Measurements from ENCODE around the gene AAMDC.
A peak's percentile ranks its signal among the peaks of the same experiment; 100 is the strongest.
"Not testable (repeated sequence)": the region's sequence is repeated elsewhere in the genome, so short reads cannot be mapped to it uniquely, and the experiment has no call there.

The AAMDC gene

DNA sequence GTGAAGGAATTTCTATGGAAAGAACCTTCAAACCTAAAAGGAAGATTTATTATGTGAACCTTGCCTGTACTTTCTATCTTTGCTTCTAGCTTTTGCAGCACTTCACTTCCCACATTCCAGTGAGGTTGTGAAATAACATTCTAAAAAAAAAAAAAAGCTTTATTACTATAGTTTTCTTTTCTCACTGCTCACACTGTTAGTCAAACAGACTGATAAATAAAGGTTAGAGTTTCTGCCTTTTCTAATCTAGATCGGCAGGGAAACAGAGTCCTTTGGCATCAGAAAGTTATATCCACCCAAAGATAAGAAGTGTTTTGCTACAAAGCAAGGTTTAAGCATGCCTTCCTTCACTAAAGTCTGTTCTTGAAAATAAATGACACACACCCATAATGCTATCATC is 2.8 kb downstream of the AAMDC start:
- DNase-seq (ENCODE audit: low read depth, low spot score), result no peak
- Histone ChIP-seq H3K9ac (ENCODE audit: insufficient read length) (peak overlapping the region; percentile 38), H3K36me3 (ENCODE audit: insufficient read depth, low read length) (no peaks in the 10 kb centered on the region), H3K27ac (peak overlapping the region; percentile 21; the same call in 1 of the 2 replicates), H3K4me3 (peak overlapping the region; percentile 2; the same call in 1 of the 2 replicates), H3K9me3 (ENCODE audit: low read depth, low read length) (no peaks in the 10 kb centered on the region)
- no peak for TF ChIP-seq POLR2AphosphoS5 (IDR thresholded peaks at IDR 0.05; ENCODE audit: borderline replicate concordance, low read depth, low read length)
- TF ChIP-seq EZH2 (IDR thresholded peaks at IDR 0.05), result no peak
- no peak for TF ChIP-seq FOXP2 (optimal IDR thresholded peaks at IDR 0.05; ENCODE audit: control extremely low read depth, extremely low read length, insufficient read depth)

DNA sequence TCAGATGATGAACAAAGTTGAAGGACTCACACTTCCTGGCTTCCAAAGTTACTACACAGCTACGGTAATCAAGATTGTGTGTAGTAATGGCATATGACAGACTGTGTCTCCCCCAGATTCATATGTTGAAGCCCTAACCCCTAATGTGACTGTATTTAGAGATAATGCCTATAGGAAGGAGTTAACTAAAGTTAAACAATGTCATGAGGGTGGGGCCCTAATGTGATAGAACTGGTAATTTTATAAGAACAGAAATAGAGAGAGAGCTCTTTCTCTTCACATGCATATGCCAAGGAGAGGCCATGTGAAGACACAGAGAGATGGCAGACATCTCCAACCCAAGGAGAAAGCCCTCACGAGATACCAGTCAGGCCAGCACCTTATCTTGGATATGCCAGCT is 8.0 kb downstream of the AAMDC start:
- H3K27ac ChIP-seq, result no peak overlapping the region
- TF ChIP-seq EZH2 (IDR thresholded peaks at IDR 0.05), result no peak
- no peak for TF ChIP-seq FOXP2 (optimal IDR thresholded peaks at IDR 0.05; ENCODE audit: control extremely low read depth, extremely low read length, insufficient read depth)
- no peak for TF ChIP-seq POLR2AphosphoS5 (IDR thresholded peaks at IDR 0.05; ENCODE audit: borderline replicate concordance, low read depth, low read length)

DNA sequence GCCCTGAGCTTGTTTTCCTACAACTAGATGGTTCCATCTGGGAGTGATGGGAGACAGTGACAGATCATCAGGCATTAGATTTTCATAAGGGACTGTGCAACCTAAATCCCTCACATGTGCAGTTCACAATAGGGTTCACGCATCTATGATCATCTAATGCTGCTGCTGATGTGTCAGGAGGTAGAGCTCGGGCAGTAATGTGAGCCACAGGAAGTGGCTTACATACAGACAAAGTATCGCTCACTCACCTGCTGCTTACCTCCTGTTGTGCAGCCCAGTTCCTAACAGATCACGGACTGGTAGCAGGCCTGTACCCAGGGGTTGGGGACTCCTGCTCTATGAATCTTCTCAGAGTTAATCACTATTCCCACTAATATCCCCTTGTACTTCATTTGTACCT is 12.4 kb downstream of the AAMDC start:
- Histone ChIP-seq H3K27ac (no peak overlapping the region), H3K4me3 (no peak overlapping the region), H3K36me3 (ENCODE audit: insufficient read depth, low read length) (no peaks in the 10 kb centered on the region), H3K9ac (ENCODE audit: insufficient read length) (no peak overlapping the region), H3K9me3 (ENCODE audit: low read depth, low read length) (no peaks in the 10 kb centered on the region)
- DNase-seq (ENCODE audit: low read depth, low spot score), result no peak
- no peak for TF ChIP-seq EZH2 (IDR thresholded peaks at IDR 0.05)
- TF ChIP-seq FOXP2 (optimal IDR thresholded peaks at IDR 0.05; ENCODE audit: control extremely low read depth, extremely low read length, insufficient read depth), result no peak
- TF ChIP-seq POLR2AphosphoS5 (IDR thresholded peaks at IDR 0.05; ENCODE audit: borderline replicate concordance, low read depth, low read length), result no peak

More for the DNA sequence above, 8.0 kb downstream of the AAMDC start:
- DNase-seq (ENCODE audit: low read depth, low spot score), result no peak
- no peaks in the 10 kb centered on the region for H3K36me3 ChIP-seq (ENCODE audit: insufficient read depth, low read length)
- no peak overlapping the region for H3K9ac ChIP-seq (ENCODE audit: insufficient read length)
- no peak overlapping the region for H3K4me3 ChIP-seq
- H3K9me3 ChIP-seq (ENCODE audit: low read depth, low read length), result no peaks in the 10 kb centered on the region

- Histone ChIP-seq H3K36me3 (ENCODE audit: insufficient read depth, low read length) (peaks cover 6% of the 10 kb centered on the region), H3K4me3 (no peak overlapping the region), H3K9ac (ENCODE audit: insufficient read length) (no peak overlapping the region), H3K27ac (no peak overlapping the region), H3K9me3 (ENCODE audit: low read depth, low read length) (no peaks in the 10 kb centered on the region)
- TF ChIP-seq POLR2AphosphoS5 (IDR thresholded peaks at IDR 0.05; ENCODE audit: borderline replicate concordance, low read depth, low read length), result no peak
- no peak for TF ChIP-seq FOXP2 (optimal IDR thresholded peaks at IDR 0.05; ENCODE audit: control extremely low read depth, extremely low read length, insufficient read depth)
- TF ChIP-seq EZH2 (IDR thresholded peaks at IDR 0.05), result no peak
- DNase-seq (ENCODE audit: low read depth, low spot score), result no peak
These were observed 21.6 kb downstream of the AAMDC start for GRCh38 chr11:77842441-77843121.

DNA sequence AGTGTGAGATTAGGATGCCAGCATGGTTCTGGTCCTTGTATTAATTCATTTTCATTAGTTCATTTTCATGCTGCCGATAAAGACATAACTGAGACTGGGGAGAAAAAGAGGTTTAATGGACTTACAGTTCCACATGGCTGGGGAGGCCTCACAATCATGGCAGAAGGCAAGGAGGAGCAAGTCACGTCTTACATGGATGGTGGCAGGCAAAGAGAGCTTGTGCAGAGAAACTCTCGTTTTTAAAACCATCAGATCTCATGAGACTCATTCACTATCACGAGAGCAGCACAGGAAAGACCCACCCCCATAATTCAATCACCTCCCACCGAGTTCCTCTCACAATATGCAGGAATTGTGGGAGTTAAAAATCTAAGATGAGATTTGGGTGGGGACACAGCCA is 22.8 kb downstream of the AAMDC start:
- not testable (repeated sequence) for H3K9me3 ChIP-seq (ENCODE audit: low read depth, low read length); H3K9ac ChIP-seq (ENCODE audit: insufficient read length); H3K27ac ChIP-seq; H3K36me3 ChIP-seq (ENCODE audit: insufficient read depth, low read length); H3K4me3 ChIP-seq; DNase-seq (ENCODE audit: low read depth, low spot score)

GRCh38 chr11:77851503-77851902 is 30.6 kb downstream of the AAMDC start:
- TF ChIP-seq EZH2 (IDR thresholded peaks at IDR 0.05), result no peak
- H3K36me3 ChIP-seq (ENCODE audit: insufficient read depth, low read length), result peaks cover 5% of the 10 kb centered on the region; the same call in 1 of the 2 replicates

DNA sequence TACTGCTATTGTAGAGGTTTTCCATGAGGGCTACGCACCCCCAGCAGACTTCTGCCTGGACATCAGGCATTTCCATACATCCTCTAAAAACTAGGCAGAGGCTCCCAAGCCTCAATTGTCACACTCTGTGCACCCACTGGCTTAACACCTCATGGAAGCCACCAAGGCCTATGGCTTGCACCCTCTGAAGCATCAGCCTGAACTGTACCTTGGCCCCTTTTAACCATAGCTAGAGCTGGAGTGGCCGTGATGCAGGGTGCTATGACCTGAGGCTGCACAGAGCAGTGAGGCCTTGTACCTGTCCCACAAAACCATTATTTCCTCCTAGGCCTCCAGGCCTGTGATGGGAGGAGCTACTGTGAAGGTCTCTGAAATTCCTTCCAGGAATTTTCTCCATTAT is 33.9 kb downstream of the AAMDC start:
- Histone ChIP-seq H3K27ac (no peak overlapping the region), H3K4me3 (no peak overlapping the region), H3K36me3 (ENCODE audit: insufficient read depth, low read length) (peaks cover 10% of the 10 kb centered on the region; the same call in 1 of the 2 replicates), H3K9me3 (ENCODE audit: low read depth, low read length) (no peaks in the 10 kb centered on the region), H3K9ac (ENCODE audit: insufficient read length) (no peak overlapping the region)
- no peak for DNase-seq (ENCODE audit: low read depth, low spot score)
- TF ChIP-seq POLR2AphosphoS5 (IDR thresholded peaks at IDR 0.05; ENCODE audit: borderline replicate concordance, low read depth, low read length), result no peak
- TF ChIP-seq FOXP2 (optimal IDR thresholded peaks at IDR 0.05; ENCODE audit: control extremely low read depth, extremely low read length, insufficient read depth), result no peak
- no peak for TF ChIP-seq EZH2 (IDR thresholded peaks at IDR 0.05)

More at GRCh38 chr11:77851503-77851902, 30.6 kb downstream of the AAMDC start:
- no peak for DNase-seq (ENCODE audit: low read depth, low spot score)
- Histone ChIP-seq H3K9me3 (ENCODE audit: low read depth, low read length) (no peaks in the 10 kb centered on the region), H3K9ac (ENCODE audit: insufficient read length) (no peak overlapping the region), H3K4me3 (no peak overlapping the region), H3K27ac (no peak overlapping the region)

- not testable (repeated sequence) for H3K9me3 ChIP-seq (ENCODE audit: low read depth, low read length); H3K36me3 ChIP-seq (ENCODE audit: insufficient read depth, low read length); H3K27ac ChIP-seq; H3K4me3 ChIP-seq; H3K9ac ChIP-seq (ENCODE audit: insufficient read length); DNase-seq (ENCODE audit: low read depth, low spot score)
These were observed 37.0 kb downstream of the AAMDC start for GRCh38 chr11:77857906-77858457.

- DNase-seq (ENCODE audit: low read depth, low spot score); H3K36me3 ChIP-seq (ENCODE audit: insufficient read depth, low read length); H3K27ac ChIP-seq; H3K9ac ChIP-seq (ENCODE audit: insufficient read length); H3K9me3 ChIP-seq (ENCODE audit: low read depth, low read length); H3K4me3 ChIP-seq: not testable (repeated sequence)
These were observed 40.5 kb downstream of the AAMDC start for GRCh38 chr11:77861444-77861843.
